Caco-2 (cell line): Measurements from ENCODE around the gene SEMA3C. TPM values are rescaled to one million over a fixed set of nuclear protein-coding genes. Genes with fewer than 3 reads are reported as not detected.

ENCODE experiments used
- BruUV-seq: library from RNA; stranded (reverse); fragments of 400-500 nt; replicated peaks from 2 replicates; lab custom pipeline; 2021; lab: Mats Ljungman, UMichigan
- CTCF ChIA-PET: fragments of 300-600 bp; sonication (Branson Sonifier 250); formaldehyde crosslinking; loops from one replicate; lab custom pipeline; 2022; ENCODE audit warnings: antibody characterized with exemption; lab: Charles Lee
- POLR2A ChIA-PET: fragments of 300-600 bp; sonication (Branson Sonifier 250); formaldehyde crosslinking; loops from one replicate; lab custom pipeline; 2022; ENCODE audit warnings: antibody characterized with exemption; lab: Charles Lee
- DNase-seq, 2 experiments: peaks; one replicate each; pipeline versions ENCODE4 v3.0.0 to v3.0.0-alpha.2; 2020 to 2022
- H3K27me3 ChIP-seq: replicated peaks from 2 replicates; pipeline ENCODE4 v1.6.0; 2011; ENCODE audit warnings: low read length; ENCODE audit not compliant: control insufficient read depth, insufficient read depth
- H3K36me3 ChIP-seq: 2 replicates; pipeline ENCODE4 v1.5.1; 2011; ENCODE audit warnings: low read length; ENCODE audit not compliant: control insufficient read depth, insufficient read depth
- H3K4me1 ChIP-seq: fragments of 250-450 bp; sonication (Bioruptor Pico); 2 replicates; pipeline ENCODE4 v1.5.1; 2020; ENCODE audit warnings: mild to moderate bottlenecking
- H3K4me3 ChIP-seq: 2 replicates; pipeline ENCODE4 v1.5.1; 2011; ENCODE audit warnings: low read depth, mild to moderate bottlenecking, control low read depth, low read length
- H3K9me3 ChIP-seq: fragments of 250-450 bp; sonication (Bioruptor Pico); 2 replicates; pipeline ENCODE4 v1.5.1; 2020; ENCODE audit warnings: mild to moderate bottlenecking, moderate library complexity
- H3K27ac Mint-ChIP-seq: one replicate; pipeline ENCODE4 v1.8.0; 2022; ENCODE audit warnings: mixed read lengths; ENCODE audit not compliant: unreplicated experiment
- H3K27me3 Mint-ChIP-seq: one replicate; pipeline ENCODE4 v1.8.0; 2022; ENCODE audit warnings: mixed read lengths; ENCODE audit not compliant: insufficient read depth, unreplicated experiment
- H3K36me3 Mint-ChIP-seq: one replicate; pipeline ENCODE4 v1.8.0; 2022; ENCODE audit warnings: mild to moderate bottlenecking, mixed read lengths; ENCODE audit not compliant: insufficient read depth, unreplicated experiment
- H3K4me1 Mint-ChIP-seq: one replicate; pipeline ENCODE4 v1.8.0; 2022; ENCODE audit warnings: low read depth, mixed read lengths; ENCODE audit not compliant: unreplicated experiment
- H3K4me3 Mint-ChIP-seq: one replicate; pipeline ENCODE4 v1.8.0; 2022; ENCODE audit warnings: mild to moderate bottlenecking, moderate library complexity, mixed read lengths; ENCODE audit not compliant: unreplicated experiment
- H3K9me3 Mint-ChIP-seq: one replicate; pipeline ENCODE4 v1.8.0; 2022; ENCODE audit warnings: mixed read lengths; ENCODE audit not compliant: unreplicated experiment
- intact Hi-C: fragments of 100-400 bp; cut with micrococcal nuclease; formaldehyde crosslinking; loops from one replicate; pipeline ENCODE4 v1.10.0; 2022; ENCODE audit not compliant: unreplicated experiment
- total RNA-seq: library from RNA; stranded (reverse); gene quantifications from 2 replicates; pipeline ENCODE4 v1.2.3, GENCODE V29; 2022
- TF ChIP-seq, protein P1 (sequence below), 2 experiments: fragments of 200-600 bp in 1 of 2; IDR thresholded peaks; 1 replicate in 1 of 2; 2 replicates in 1 of 2; pipeline versions ENCODE4 v1.5.1 to v1.8.0; 2011 to 2022; ENCODE audit warnings: antibody characterized with exemption in 1 of 2, control low read depth in 1 of 2, inconsistent platforms in 1 of 2, low read depth in 1 of 2, low read length in 1 of 2, mild to moderate bottlenecking in 1 of 2, moderate library complexity in 1 of 2; ENCODE audit not compliant: insufficient read depth in 1 of 2, severe bottlenecking in 1 of 2, unreplicated experiment in 1 of 2

Gene SEMA3C
- total RNA-seq, 1 experiment from 2014 or later = 25.8 TPM

DNA sequence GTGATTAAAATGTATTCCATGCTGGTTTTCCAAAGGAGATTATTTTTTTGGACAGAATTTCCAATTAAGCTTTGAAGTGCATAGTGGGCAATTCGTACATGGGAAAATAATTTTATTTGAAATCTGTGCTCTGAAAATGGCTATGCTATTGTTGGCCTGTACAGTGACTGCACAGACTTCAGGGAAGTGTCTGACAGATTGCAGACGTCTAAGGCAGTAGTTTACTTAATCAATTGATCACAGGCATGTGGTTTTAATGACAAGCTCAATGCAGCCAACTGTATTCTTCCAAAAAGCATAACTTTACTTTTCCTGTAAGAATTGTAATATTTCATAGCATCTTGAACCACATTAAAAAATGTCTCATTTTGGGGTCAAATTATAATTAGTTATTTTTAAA is 102.0 kb downstream of the SEMA3C start:
- no peaks in the 10 kb centered on the region for H3K27me3 ChIP-seq
- no peak for DNase-seq
- no peak overlapping the region for H3K4me3 ChIP-seq
- no peaks in the 10 kb centered on the region for H3K4me1 ChIP-seq
- POLR2A ChIA-PET = no interaction called here
- peaks cover 4% of the 10 kb centered on the region for H3K4me1 Mint-ChIP-seq
- H3K9me3 Mint-ChIP-seq = no peaks in the 10 kb centered on the region
- no peaks in the 10 kb centered on the region for H3K27me3 Mint-ChIP-seq
- no TSS peak for BruUV-seq
- H3K36me3 Mint-ChIP-seq = peaks cover 7% of the 10 kb centered on the region
- no peak overlapping the region for H3K27ac Mint-ChIP-seq
- TF ChIP-seq, protein P1, sequence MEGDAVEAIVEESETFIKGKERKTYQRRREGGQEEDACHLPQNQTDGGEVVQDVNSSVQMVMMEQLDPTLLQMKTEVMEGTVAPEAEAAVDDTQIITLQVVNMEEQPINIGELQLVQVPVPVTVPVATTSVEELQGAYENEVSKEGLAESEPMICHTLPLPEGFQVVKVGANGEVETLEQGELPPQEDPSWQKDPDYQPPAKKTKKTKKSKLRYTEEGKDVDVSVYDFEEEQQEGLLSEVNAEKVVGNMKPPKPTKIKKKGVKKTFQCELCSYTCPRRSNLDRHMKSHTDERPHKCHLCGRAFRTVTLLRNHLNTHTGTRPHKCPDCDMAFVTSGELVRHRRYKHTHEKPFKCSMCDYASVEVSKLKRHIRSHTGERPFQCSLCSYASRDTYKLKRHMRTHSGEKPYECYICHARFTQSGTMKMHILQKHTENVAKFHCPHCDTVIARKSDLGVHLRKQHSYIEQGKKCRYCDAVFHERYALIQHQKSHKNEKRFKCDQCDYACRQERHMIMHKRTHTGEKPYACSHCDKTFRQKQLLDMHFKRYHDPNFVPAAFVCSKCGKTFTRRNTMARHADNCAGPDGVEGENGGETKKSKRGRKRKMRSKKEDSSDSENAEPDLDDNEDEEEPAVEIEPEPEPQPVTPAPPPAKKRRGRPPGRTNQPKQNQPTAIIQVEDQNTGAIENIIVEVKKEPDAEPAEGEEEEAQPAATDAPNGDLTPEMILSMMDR (IDR thresholded peaks at IDR 0.05; ENCODE audit: insufficient read depth in 1 of 2, low read depth in 1 of 2, low read length in 1 of 2, severe bottlenecking in 1 of 2, unreplicated experiment in 1 of 2) = no peak
- no peaks in the 10 kb centered on the region for H3K36me3 ChIP-seq
- H3K9me3 ChIP-seq = no peaks in the 10 kb centered on the region
- CTCF ChIA-PET = no interaction called here
- H3K4me3 Mint-ChIP-seq = no peak overlapping the region
- intact Hi-C loops = no loop called here

DNA sequence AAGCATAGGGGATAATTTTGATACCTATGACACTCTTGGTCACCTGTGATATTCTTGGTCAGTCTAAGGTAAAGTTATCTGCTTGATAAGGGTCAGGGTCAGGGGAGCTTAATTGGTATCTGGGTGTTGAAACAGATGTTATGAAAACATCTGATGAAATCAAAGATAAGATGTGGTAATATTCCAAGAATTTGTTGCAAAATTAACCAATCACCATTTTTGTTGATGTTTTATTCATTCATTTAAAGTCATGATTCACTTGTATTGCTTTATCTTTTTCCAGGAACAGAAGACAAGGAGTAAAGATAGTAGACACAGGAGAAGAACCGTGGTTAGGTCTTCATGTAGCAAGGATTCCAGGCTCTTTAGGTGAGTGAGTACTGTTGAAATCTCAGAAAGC is 103.1 kb downstream of the SEMA3C start:
- H3K36me3 ChIP-seq = no peaks in the 10 kb centered on the region
- H3K27me3 ChIP-seq = no peaks in the 10 kb centered on the region
- no peaks in the 10 kb centered on the region for H3K9me3 ChIP-seq
- BruUV-seq = no TSS peak
- POLR2A ChIA-PET = no interaction called here
- intact Hi-C loops = no loop called here
- TF ChIP-seq, protein P1 (IDR thresholded peaks at IDR 0.05; ENCODE audit: insufficient read depth in 1 of 2, low read depth in 1 of 2, low read length in 1 of 2, severe bottlenecking in 1 of 2, unreplicated experiment in 1 of 2) = no peak
- no peaks in the 10 kb centered on the region for H3K4me1 ChIP-seq
- H3K4me3 ChIP-seq = no peak overlapping the region
- DNase-seq = no peak
- CTCF ChIA-PET = no interaction called here
- Mint-ChIP-seq H3K27ac (no peak overlapping the region), H3K4me3 (no peak overlapping the region), H3K4me1 (peaks cover 4% of the 10 kb centered on the region), H3K9me3 (no peaks in the 10 kb centered on the region), H3K27me3 (no peaks in the 10 kb centered on the region), H3K36me3 (peaks cover 7% of the 10 kb centered on the region)

DNA sequence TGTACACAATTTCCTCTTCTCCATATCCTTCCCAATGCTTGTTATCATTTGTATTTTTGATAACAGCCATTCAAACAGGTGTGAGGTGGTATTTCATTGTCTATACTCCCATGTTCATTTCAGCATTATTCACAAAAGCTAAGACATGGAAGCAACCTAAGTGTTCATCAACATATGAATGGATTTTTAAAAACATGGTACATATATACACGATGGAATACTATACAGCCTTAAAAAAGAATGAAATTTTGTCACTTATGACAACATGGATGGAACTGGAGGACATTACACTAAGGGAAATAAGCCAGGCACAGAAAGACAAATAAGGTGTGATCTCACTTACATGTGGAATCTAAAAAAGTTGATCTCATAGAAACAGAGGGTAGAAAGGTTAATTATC is 109.3 kb downstream of the SEMA3C start:
- Histone ChIP-seq H3K4me1 (no peaks in the 10 kb centered on the region), H3K36me3 (no peaks in the 10 kb centered on the region), H3K4me3 (no peak overlapping the region), H3K9me3 (no peaks in the 10 kb centered on the region), H3K27me3 (no peaks in the 10 kb centered on the region)
- no peak overlapping the region for H3K27ac Mint-ChIP-seq
- intact Hi-C loops = no loop called here
- H3K4me3 Mint-ChIP-seq = no peak overlapping the region
- BruUV-seq = no TSS peak
- CTCF ChIA-PET = no interaction called here
- H3K27me3 Mint-ChIP-seq = no peaks in the 10 kb centered on the region
- TF ChIP-seq, protein P1 (IDR thresholded peaks at IDR 0.05; ENCODE audit: insufficient read depth in 1 of 2, low read depth in 1 of 2, low read length in 1 of 2, severe bottlenecking in 1 of 2, unreplicated experiment in 1 of 2) = no peak
- H3K9me3 Mint-ChIP-seq = no peaks in the 10 kb centered on the region
- no peaks in the 10 kb centered on the region for H3K4me1 Mint-ChIP-seq
- H3K36me3 Mint-ChIP-seq = peaks cover 9% of the 10 kb centered on the region
- POLR2A ChIA-PET = no interaction called here
- no peak for DNase-seq
